Mesodermal cell (in vitro differentiated cells): ENCODE results near the gene PALLD. TPM values are rescaled to one million over a fixed set of nuclear protein-coding genes. Genes with fewer than 3 reads are reported as not detected.
"Not testable (repeated sequence)": the region's sequence is repeated elsewhere in the genome, so short reads cannot be mapped to it uniquely, and the experiment has no call there.

ENCODE experiments used
- H3K27ac ChIP-seq: 2 replicates; pipeline ENCODE4 v1.7.0; 2013; ENCODE audit warnings: mild to moderate bottlenecking, low read depth, low read length, moderate library complexity; ENCODE audit not compliant: severe bottlenecking
- H3K36me3 ChIP-seq: 2 replicates; pipeline ENCODE4 v1.7.1; 2013; ENCODE audit warnings: mild to moderate bottlenecking, low read length, moderate library complexity; ENCODE audit not compliant: control insufficient read depth, insufficient read depth
- H3K4me1 ChIP-seq: one replicate; pipeline ENCODE4 v1.7.1; 2013; ENCODE audit warnings: mild to moderate bottlenecking, low read length; ENCODE audit not compliant: insufficient read depth, control insufficient read depth, poor library complexity, severe bottlenecking
- H3K4me3 ChIP-seq: 2 replicates; pipeline ENCODE4 v1.7.0; 2013; ENCODE audit warnings: low read length, control low read depth, mild to moderate bottlenecking; ENCODE audit not compliant: insufficient read depth, poor library complexity, severe bottlenecking; ENCODE audit errors: extremely low read depth
- H3K9me3 ChIP-seq: 2 replicates; pipeline ENCODE4 v1.7.1; 2013; ENCODE audit warnings: mild to moderate bottlenecking, low read length, moderate library complexity; ENCODE audit not compliant: control insufficient read depth
- WGBS, 2 experiments: methylation state at CpG; one replicate each; pipeline ENCODE4 v1.1.5; 2013; ENCODE audit warnings: missing lambda C conversion rate in 2 of 2; ENCODE audit not compliant: insufficient coverage in 2 of 2; 5-methylcytosine and 5-hydroxymethylcytosine counted together
- polyA plus RNA-seq, 2 experiments: library from polyadenylated mRNA; stranded (reverse); fragments of 50-300 nt; gene quantifications; one replicate each; pipeline ENCODE4 v1.2.3, GENCODE V29; 2013

Gene PALLD
- polyA plus RNA-seq (2013, experiment 1 of 2) = 101 TPM
- 102 TPM for polyA plus RNA-seq (2013, experiment 2 of 2)

GRCh38 chr4:168496834-168497233 lies at the start of gene PALLD:
Gene PALLD, plus strand, starts transcription at chr4:168497052.
- Histone ChIP-seq H3K4me1 (no peaks in the 10 kb centered on the region), H3K9me3 (no peaks in the 10 kb centered on the region), H3K36me3 (no peaks in the 10 kb centered on the region), H3K27ac (no peak within 1 kb of the TSS), H3K4me3 (no peak within 1 kb of the TSS)
- no CpG with 5 or more reads among the region's 5 CpGs for WGBS, 2 experiments

GRCh38 chr4:168449063-168449462 lies 47.8 kb upstream of the PALLD start:
- not testable (repeated sequence) for H3K27ac ChIP-seq, H3K36me3 ChIP-seq, H3K4me3 ChIP-seq, H3K9me3 ChIP-seq
- WGBS, 2 experiments = no CpG with 5 or more reads among the region's 3 CpGs
- H3K4me1 ChIP-seq = peaks cover 16% of the 10 kb centered on the region

- no peak overlapping the region for H3K4me3 ChIP-seq
- no peaks in the 10 kb centered on the region for H3K36me3 ChIP-seq
- H3K4me1 ChIP-seq = peaks cover 16% of the 10 kb centered on the region
- WGBS, 2 experiments = 54 to 88% methylated on average over 2 to 4 of the region's 5 CpGs
- no peaks in the 10 kb centered on the region for H3K9me3 ChIP-seq
- peak overlapping the region; percentile 62 for H3K27ac ChIP-seq
Measured at GRCh38 chr4:168449719-168450452, 47.0 kb upstream of the PALLD start.

GRCh38 chr4:168451331-168451730 lies 45.5 kb upstream of the PALLD start:
- Histone ChIP-seq H3K36me3 (no peaks in the 10 kb centered on the region), H3K4me1 (peaks cover 16% of the 10 kb centered on the region), H3K4me3 (no peak overlapping the region), H3K27ac (peak overlapping the region; percentile 23), H3K9me3 (no peaks in the 10 kb centered on the region)
- WGBS, 2 experiments = 89 to 93% methylated on average over 2 of the region's 2 CpGs

- WGBS, 2 experiments = 31 to 43% methylated on average over 1 of the region's 1 CpG
- Histone ChIP-seq H3K4me1 (peaks cover 16% of the 10 kb centered on the region), H3K9me3 (no peaks in the 10 kb centered on the region)
Measured at GRCh38 chr4:168451744-168452390, 45.0 kb upstream of the PALLD start.

GRCh38 chr4:168453146-168453545 lies 43.7 kb upstream of the PALLD start:
- Histone ChIP-seq H3K36me3 (no peaks in the 10 kb centered on the region), H3K27ac (no peak overlapping the region), H3K4me3 (no peak overlapping the region), H3K9me3 (no peaks in the 10 kb centered on the region), H3K4me1 (peaks cover 16% of the 10 kb centered on the region)
- WGBS, 2 experiments = 84 to 94% methylated on average over 3 to 5 of the region's 5 CpGs

More at GRCh38 chr4:168451744-168452390, 45.0 kb upstream of the PALLD start:
- H3K27ac ChIP-seq = peak overlapping the region; percentile 23
- no peak overlapping the region for H3K4me3 ChIP-seq
- H3K36me3 ChIP-seq = no peaks in the 10 kb centered on the region

GRCh38 chr4:168458256-168458655 lies 38.6 kb upstream of the PALLD start:
- no CpG with 5 or more reads among the region's 2 CpGs for WGBS, 2 experiments
- H3K4me3 ChIP-seq, H3K9me3 ChIP-seq, H3K36me3 ChIP-seq, H3K27ac ChIP-seq, H3K4me1 ChIP-seq: not testable (repeated sequence)

- Histone ChIP-seq H3K9me3 (no peaks in the 10 kb centered on the region), H3K27ac (no peak overlapping the region), H3K4me3 (no peak overlapping the region), H3K36me3 (no peaks in the 10 kb centered on the region), H3K4me1 (no peaks in the 10 kb centered on the region)
- no CpG with 5 or more reads among the region's 4 CpGs for WGBS, 2 experiments
Measured at GRCh38 chr4:168461821-168462220, 35.0 kb upstream of the PALLD start.

- no peaks in the 10 kb centered on the region for H3K4me1 ChIP-seq
- 93 to 100% methylated on average over 2 of the region's 2 CpGs for whole genome bisulfite sequencing, 2 experiments
- no peaks in the 10 kb centered on the region for H3K9me3 ChIP-seq
- no peak overlapping the region for H3K4me3 ChIP-seq
- H3K27ac ChIP-seq = no peak overlapping the region
- H3K36me3 ChIP-seq = no peaks in the 10 kb centered on the region
Measured at GRCh38 chr4:168472920-168473319, 23.9 kb upstream of the PALLD start.

- Histone ChIP-seq H3K9me3 (no peaks in the 10 kb centered on the region), H3K4me3 (no peak overlapping the region), H3K27ac (no peak overlapping the region), H3K36me3 (no peaks in the 10 kb centered on the region), H3K4me1 (no peaks in the 10 kb centered on the region)
- 66 to 80% methylated on average over 1 to 3 of the region's 5 CpGs for WGBS, 2 experiments
Measured at GRCh38 chr4:168474660-168475320, 22.1 kb upstream of the PALLD start.
